GM12878 (cell line): ENCODE results near the gene PCSK6. TPM values are rescaled to one million over a fixed set of nuclear protein-coding genes. Genes with fewer than 3 reads are reported as not detected.

Experiments used
- ATAC-seq: fragments of 200-7000 bp; cut with Tn5 transposase; 3 replicates; pipeline ENCODE4 v1.9.1; 2020; ENCODE audit warnings: mild to moderate bottlenecking, moderate library complexity
- BruUV-seq: library from RNA; stranded (reverse); fragments of 400-500 nt; replicated peaks from 2 replicates; lab custom pipeline; 2021; lab: Mats Ljungman, UMichigan
- CTCF ChIA-PET: fragments of 300-600 bp; sonication (Branson Sonifier 250); formaldehyde crosslinking; extraction: SDS; loops from one replicate; lab custom pipeline; 2021; ENCODE audit warnings: inconsistent platforms; lab: Yijun Ruan, JAX
- POLR2A ChIA-PET: fragments of 350-600 bp; formaldehyde crosslinking; extraction: SDS; loops from one replicate; lab custom pipeline; 2021; ENCODE audit warnings: inconsistent platforms; lab: Charles Lee
- RAD21 ChIA-PET: fragments of 300-600 bp; sonication (Branson Sonifier 250); formaldehyde crosslinking; loops from one replicate; lab custom pipeline; 2023; ENCODE audit warnings: antibody characterized with exemption; ENCODE audit not compliant: unreplicated experiment; lab: Charles Lee
- SMC1A ChIA-PET: fragments of 300-600 bp; sonication (Branson Sonifier 250); formaldehyde crosslinking; loops from one replicate; lab custom pipeline; 2023; ENCODE audit not compliant: unreplicated experiment, uncharacterized antibody; lab: Charles Lee
- DNase-seq: peaks from one replicate; pipeline ENCODE4 v3.0.0-alpha.2; 2011; ENCODE audit warnings: low read depth, low spot score
- FAIRE-seq: peaks from 3 replicates; lab custom pipeline; 2011; peaks lifted over from hg19 to GRCh38; lab: Jason Lieb, UNC
- H2AFZ ChIP-seq: 2 replicates; pipeline ENCODE4 v1.6.0; 2011; ENCODE audit warnings: low read depth, low read length, control low read depth; ENCODE audit not compliant: control insufficient read depth
- H3K27ac ChIP-seq: 2 replicates; pipeline ENCODE4 v1.5.1; 2011; ENCODE audit warnings: control low read depth; ENCODE audit not compliant: control insufficient read depth, insufficient read depth
- H3K27me3 ChIP-seq, 2 experiments: replicated peaks in 1 of 2; 2 replicates each; pipeline versions ENCODE4 v1.6.0 to v1.6.1; 2011; ENCODE audit warnings: low read length in 1 of 2; ENCODE audit not compliant: control insufficient read depth in 2 of 2, insufficient read depth in 2 of 2
- H3K36me3 ChIP-seq, 2 experiments: 2 replicates each; pipeline ENCODE4 v1.5.1; 2011; ENCODE audit warnings: low read length in 1 of 2; ENCODE audit not compliant: control insufficient read depth in 2 of 2, insufficient read depth in 2 of 2
- H3K4me1 ChIP-seq: 2 replicates; pipeline ENCODE4 v1.6.1; 2011; ENCODE audit warnings: mild to moderate bottlenecking, low read length, moderate library complexity, mixed read lengths; ENCODE audit not compliant: control insufficient read depth, insufficient read depth
- H3K4me2 ChIP-seq: 2 replicates; pipeline ENCODE4 v1.6.0; 2011; ENCODE audit warnings: control low read depth; ENCODE audit not compliant: control insufficient read depth, insufficient read depth
- H3K4me3 ChIP-seq: fragments of 200-600 bp; sonication (generic); 2 replicates; pipeline ENCODE4 v1.5.1; 2016
- H3K79me2 ChIP-seq: 2 replicates; pipeline ENCODE4 v1.6.0; 2011; ENCODE audit warnings: low read length; ENCODE audit not compliant: control insufficient read depth, insufficient read depth
- H3K9ac ChIP-seq: 2 replicates; pipeline ENCODE4 v1.8.0; 2011; ENCODE audit warnings: low read length, control low read depth, mixed read lengths; ENCODE audit not compliant: control insufficient read depth, insufficient read depth
- H3K9me3 ChIP-seq: replicated peaks from 3 replicates; pipeline ENCODE4 v1.5.1; 2011; ENCODE audit warnings: mild to moderate bottlenecking, low read length; ENCODE audit not compliant: control insufficient read depth, insufficient read depth
- H4K20me1 ChIP-seq: 2 replicates; pipeline ENCODE4 v1.6.0; 2011; ENCODE audit not compliant: control insufficient read depth, insufficient read depth
- BACH1 ChIP-seq: fragments of 450-650 bp; IDR thresholded peaks from 2 replicates; pipeline ENCODE4 v1.6.1; 2017; ENCODE audit warnings: mild to moderate bottlenecking, borderline replicate concordance
- CHD1 ChIP-seq: IDR thresholded peaks from 2 replicates; pipeline ENCODE4 v1.6.1; 2012; ENCODE audit warnings: low read depth, low read length, improper control_type of control experiment
- ESRRA ChIP-seq: IDR thresholded peaks from 2 replicates; pipeline ENCODE4 v1.6.1; 2012; ENCODE audit warnings: mild to moderate bottlenecking, low read length, improper control_type of control experiment
- FOS ChIP-seq: IDR thresholded peaks from 3 replicates; pipeline ENCODE4 v1.6.1; 2011; ENCODE audit warnings: borderline replicate concordance; ENCODE audit not compliant: insufficient read length; ENCODE audit errors: extremely low read depth
- POU2F2 ChIP-seq: IDR thresholded peaks from 3 replicates; pipeline ENCODE4 v1.6.1; 2011; ENCODE audit warnings: low read depth, mild to moderate bottlenecking, low read length, borderline replicate concordance
- SRF ChIP-seq, 2 experiments: IDR thresholded peaks; 2 replicates each; pipeline ENCODE4 v1.6.1; 2011; ENCODE audit warnings: low read depth in 2 of 2, low read length in 2 of 2, mild to moderate bottlenecking in 1 of 2, moderate library complexity in 1 of 2
- SUPT20H ChIP-seq: IDR thresholded peaks from 2 replicates; pipeline ENCODE4 v1.6.1; 2011; ENCODE audit warnings: low read depth, mild to moderate bottlenecking, low read length, moderate library complexity, borderline replicate concordance; ENCODE audit not compliant: control insufficient read depth
- TAF1 ChIP-seq: IDR thresholded peaks from 2 replicates; pipeline ENCODE4 v1.6.1; 2011; ENCODE audit warnings: mild to moderate bottlenecking, low read depth, low read length, borderline replicate concordance
- ZNF207 ChIP-seq: fragments of 450-650 bp; IDR thresholded peaks from 2 replicates; pipeline ENCODE4 v1.6.1; 2014; ENCODE audit warnings: antibody characterized with exemption, mild to moderate bottlenecking, borderline replicate concordance
- WGBS: methylation state at CpG from one replicate; pipeline ENCODE4 v1.1.6; 2016; ENCODE audit warnings: low lambda C conversion rate; ENCODE audit not compliant: insufficient replicate concordance, insufficient coverage; ENCODE audit errors: missing lambda C conversion rate; 5-methylcytosine and 5-hydroxymethylcytosine counted together
- in situ Hi-C: fragments of 300-500 bp; cut with MboI; formaldehyde crosslinking; loops from 9 replicates; pipeline ENCODE4 v1.14.3; 2018; ENCODE audit warnings: mixed read lengths
- intact Hi-C: fragments of 100-400 bp; cut with micrococcal nuclease; formaldehyde crosslinking; loops from one replicate; pipeline ENCODE4 v1.14.2; 2022; ENCODE audit not compliant: unreplicated experiment
- polyA plus RNA-seq, 11 experiments: library from polyadenylated mRNA; depleted of rRNA in 4 of 11; unstranded in 6 of 11; stranded (reverse) in 5 of 11; fragments of >200 nt; fragmentation: Nextera tagmentation in 4 of 11; fragmentation: Illumina TruSeq in 1 of 11; extraction: Ambion mirVana in 4 of 11; extraction: Trizol in 1 of 11; gene quantifications; 1 replicate in 1 of 11; 2 replicates in 10 of 11; pipeline versions ENCODE4 v1.2.1 to v1.2.3, GENCODE V29; 2011 to 2016; ENCODE audit warnings: inconsistent platforms in 2 of 11, missing spikeins in 2 of 11, low read depth in 1 of 11
- total RNA-seq, 4 experiments: library from RNA; depleted of rRNA in 3 of 4; stranded (reverse); fragments of >200 nt in 3 of 4; fragmentation: Illumina TruSeq in 1 of 4; extraction: Trizol in 1 of 4; gene quantifications; 2 replicates each; pipeline versions ENCODE4 v1.2.1 to v1.2.3, GENCODE V29; 2013 to 2021
- TF ChIP-seq, protein P1 (sequence below): IDR thresholded peaks from 2 replicates; pipeline ENCODE4 v1.6.1; 2011; ENCODE audit warnings: borderline replicate concordance, low read depth, mild to moderate bottlenecking, moderate library complexity, low read length; ENCODE audit not compliant: insufficient read depth, poor library complexity, severe bottlenecking
- TF ChIP-seq, protein P2 (sequence below): IDR thresholded peaks from 2 replicates; pipeline ENCODE4 v1.6.1; 2012; ENCODE audit warnings: low read depth, low read length, improper control_type of control experiment
- TF ChIP-seq, protein P3 (sequence below): fragments of 450-650 bp; IDR thresholded peaks from 2 replicates; pipeline ENCODE4 v1.6.1; 2014; ENCODE audit warnings: mild to moderate bottlenecking
- TF ChIP-seq, protein P4 (sequence below): IDR thresholded peaks from 2 replicates; pipeline ENCODE4 v1.6.1; 2011; ENCODE audit warnings: mild to moderate bottlenecking, low read depth, low read length, moderate library complexity; ENCODE audit not compliant: insufficient replicate concordance
- TF ChIP-seq, protein P5 (sequence below): fragments of 450-650 bp; IDR thresholded peaks from 2 replicates; pipeline ENCODE4 v1.6.1; 2017; ENCODE audit warnings: mild to moderate bottlenecking, moderate library complexity

Gene PCSK6
- total and polyA plus RNA-seq, 10 of the 15 experiments (the other 5 are each of a cell fraction or from before 2014, with no cell fraction given), result 0.19 to 0.67 (median 0.25) TPM; not detected in 4

DNA sequence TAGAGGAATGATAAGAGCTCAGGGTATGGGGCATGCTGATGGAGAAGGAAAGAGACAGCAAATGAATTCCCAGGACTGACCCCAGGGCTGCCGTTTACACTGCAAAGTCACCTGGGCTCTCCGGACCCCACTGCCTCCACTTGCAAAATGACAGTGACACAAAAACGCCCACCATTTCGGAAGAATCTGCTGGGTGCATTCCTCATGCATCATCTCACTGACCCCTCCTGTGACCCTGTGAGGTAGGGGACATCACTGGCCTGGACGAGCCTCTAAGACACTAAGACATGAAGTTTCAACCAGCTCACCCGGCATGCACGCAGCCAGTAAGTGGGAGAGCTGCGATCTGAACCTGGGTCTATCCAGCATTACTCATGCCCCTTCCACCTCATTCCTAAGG, 60.3 kb downstream of the PCSK6 start:
- WGBS, result 44% methylated on average over 8 of the region's 8 CpGs
- ATAC-seq, result no peak
- ChIA-PET RAD21 (no interaction called here), CTCF (no interaction called here), POLR2A (no interaction called here), SMC1A (no interaction called here)
- H2AFZ ChIP-seq, result no peak overlapping the region
- no peaks in the 10 kb centered on the region for H3K4me1 ChIP-seq
- H3K27ac ChIP-seq, result no peak overlapping the region
- BruUV-seq, result no TSS peak
- H3K9me3 ChIP-seq, result no peaks in the 10 kb centered on the region
- H4K20me1 ChIP-seq, result no peaks in the 10 kb centered on the region
- H3K27me3 ChIP-seq, result no peaks in the 10 kb centered on the region; a peak in 2 of 4 replicates
- intact Hi-C loops (no loop called here), in situ Hi-C loops (no loop called here)
- H3K36me3 ChIP-seq, result no peaks in the 10 kb centered on the region
- no peaks in the 10 kb centered on the region for H3K79me2 ChIP-seq
- no peak overlapping the region for H3K4me3 ChIP-seq
- no peak for FAIRE-seq
- no peak for DNase-seq
- no peak overlapping the region for H3K4me2 ChIP-seq
- H3K9ac ChIP-seq, result no peak overlapping the region
- TF ChIP-seq, protein P1, sequence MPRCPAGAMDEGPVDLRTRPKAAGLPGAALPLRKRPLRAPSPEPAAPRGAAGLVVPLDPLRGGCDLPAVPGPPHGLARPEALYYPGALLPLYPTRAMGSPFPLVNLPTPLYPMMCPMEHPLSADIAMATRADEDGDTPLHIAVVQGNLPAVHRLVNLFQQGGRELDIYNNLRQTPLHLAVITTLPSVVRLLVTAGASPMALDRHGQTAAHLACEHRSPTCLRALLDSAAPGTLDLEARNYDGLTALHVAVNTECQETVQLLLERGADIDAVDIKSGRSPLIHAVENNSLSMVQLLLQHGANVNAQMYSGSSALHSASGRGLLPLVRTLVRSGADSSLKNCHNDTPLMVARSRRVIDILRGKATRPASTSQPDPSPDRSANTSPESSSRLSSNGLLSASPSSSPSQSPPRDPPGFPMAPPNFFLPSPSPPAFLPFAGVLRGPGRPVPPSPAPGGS, result no peak
- no peak for TF ChIP-seq TAF1
- no peak for TF ChIP-seq BACH1
- TF ChIP-seq, protein P2, sequence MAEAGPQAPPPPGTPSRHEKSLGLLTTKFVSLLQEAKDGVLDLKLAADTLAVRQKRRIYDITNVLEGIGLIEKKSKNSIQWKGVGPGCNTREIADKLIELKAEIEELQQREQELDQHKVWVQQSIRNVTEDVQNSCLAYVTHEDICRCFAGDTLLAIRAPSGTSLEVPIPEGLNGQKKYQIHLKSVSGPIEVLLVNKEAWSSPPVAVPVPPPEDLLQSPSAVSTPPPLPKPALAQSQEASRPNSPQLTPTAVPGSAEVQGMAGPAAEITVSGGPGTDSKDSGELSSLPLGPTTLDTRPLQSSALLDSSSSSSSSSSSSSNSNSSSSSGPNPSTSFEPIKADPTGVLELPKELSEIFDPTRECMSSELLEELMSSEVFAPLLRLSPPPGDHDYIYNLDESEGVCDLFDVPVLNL, result no peak
- TF ChIP-seq CHD1, result no peak
- TF ChIP-seq, protein P3, sequence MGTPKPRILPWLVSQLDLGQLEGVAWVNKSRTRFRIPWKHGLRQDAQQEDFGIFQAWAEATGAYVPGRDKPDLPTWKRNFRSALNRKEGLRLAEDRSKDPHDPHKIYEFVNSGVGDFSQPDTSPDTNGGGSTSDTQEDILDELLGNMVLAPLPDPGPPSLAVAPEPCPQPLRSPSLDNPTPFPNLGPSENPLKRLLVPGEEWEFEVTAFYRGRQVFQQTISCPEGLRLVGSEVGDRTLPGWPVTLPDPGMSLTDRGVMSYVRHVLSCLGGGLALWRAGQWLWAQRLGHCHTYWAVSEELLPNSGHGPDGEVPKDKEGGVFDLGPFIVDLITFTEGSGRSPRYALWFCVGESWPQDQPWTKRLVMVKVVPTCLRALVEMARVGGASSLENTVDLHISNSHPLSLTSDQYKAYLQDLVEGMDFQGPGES, result no peak
- no peak for TF ChIP-seq POU2F2
- TF ChIP-seq ZNF207, result no peak
- TF ChIP-seq, protein P4, sequence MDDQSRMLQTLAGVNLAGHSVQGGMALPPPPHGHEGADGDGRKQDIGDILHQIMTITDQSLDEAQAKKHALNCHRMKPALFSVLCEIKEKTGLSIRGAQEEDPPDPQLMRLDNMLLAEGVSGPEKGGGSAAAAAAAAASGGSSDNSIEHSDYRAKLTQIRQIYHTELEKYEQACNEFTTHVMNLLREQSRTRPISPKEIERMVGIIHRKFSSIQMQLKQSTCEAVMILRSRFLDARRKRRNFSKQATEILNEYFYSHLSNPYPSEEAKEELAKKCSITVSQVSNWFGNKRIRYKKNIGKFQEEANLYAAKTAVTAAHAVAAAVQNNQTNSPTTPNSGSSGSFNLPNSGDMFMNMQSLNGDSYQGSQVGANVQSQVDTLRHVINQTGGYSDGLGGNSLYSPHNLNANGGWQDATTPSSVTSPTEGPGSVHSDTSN, result no peak
- no peak for TF ChIP-seq ESRRA
- TF ChIP-seq, protein P5, sequence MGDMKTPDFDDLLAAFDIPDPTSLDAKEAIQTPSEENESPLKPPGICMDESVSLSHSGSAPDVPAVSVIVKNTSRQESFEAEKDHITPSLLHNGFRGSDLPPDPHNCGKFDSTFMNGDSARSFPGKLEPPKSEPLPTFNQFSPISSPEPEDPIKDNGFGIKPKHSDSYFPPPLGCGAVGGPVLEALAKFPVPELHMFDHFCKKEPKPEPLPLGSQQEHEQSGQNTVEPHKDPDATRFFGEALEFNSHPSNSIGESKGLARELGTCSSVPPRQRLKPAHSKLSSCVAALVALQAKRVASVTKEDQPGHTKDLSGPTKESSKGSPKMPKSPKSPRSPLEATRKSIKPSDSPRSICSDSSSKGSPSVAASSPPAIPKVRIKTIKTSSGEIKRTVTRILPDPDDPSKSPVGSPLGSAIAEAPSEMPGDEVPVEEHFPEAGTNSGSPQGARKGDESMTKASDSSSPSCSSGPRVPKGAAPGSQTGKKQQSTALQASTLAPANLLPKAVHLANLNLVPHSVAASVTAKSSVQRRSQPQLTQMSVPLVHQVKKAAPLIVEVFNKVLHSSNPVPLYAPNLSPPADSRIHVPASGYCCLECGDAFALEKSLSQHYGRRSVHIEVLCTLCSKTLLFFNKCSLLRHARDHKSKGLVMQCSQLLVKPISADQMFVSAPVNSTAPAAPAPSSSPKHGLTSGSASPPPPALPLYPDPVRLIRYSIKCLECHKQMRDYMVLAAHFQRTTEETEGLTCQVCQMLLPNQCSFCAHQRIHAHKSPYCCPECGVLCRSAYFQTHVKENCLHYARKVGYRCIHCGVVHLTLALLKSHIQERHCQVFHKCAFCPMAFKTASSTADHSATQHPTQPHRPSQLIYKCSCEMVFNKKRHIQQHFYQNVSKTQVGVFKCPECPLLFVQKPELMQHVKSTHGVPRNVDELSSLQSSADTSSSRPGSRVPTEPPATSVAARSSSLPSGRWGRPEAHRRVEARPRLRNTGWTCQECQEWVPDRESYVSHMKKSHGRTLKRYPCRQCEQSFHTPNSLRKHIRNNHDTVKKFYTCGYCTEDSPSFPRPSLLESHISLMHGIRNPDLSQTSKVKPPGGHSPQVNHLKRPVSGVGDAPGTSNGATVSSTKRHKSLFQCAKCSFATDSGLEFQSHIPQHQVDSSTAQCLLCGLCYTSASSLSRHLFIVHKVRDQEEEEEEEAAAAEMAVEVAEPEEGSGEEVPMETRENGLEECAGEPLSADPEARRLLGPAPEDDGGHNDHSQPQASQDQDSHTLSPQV, result no peak
- no peak for TF ChIP-seq FOS
- TF ChIP-seq SRF (IDR thresholded peaks at IDR 0.05; ENCODE audit: low read depth in 2 of 2, low read length in 2 of 2), result no peak
- TF ChIP-seq SUPT20H, result no peak
